ENCODE results near the gene MRC1.

- TF ChIP-seq, protein P1, sequence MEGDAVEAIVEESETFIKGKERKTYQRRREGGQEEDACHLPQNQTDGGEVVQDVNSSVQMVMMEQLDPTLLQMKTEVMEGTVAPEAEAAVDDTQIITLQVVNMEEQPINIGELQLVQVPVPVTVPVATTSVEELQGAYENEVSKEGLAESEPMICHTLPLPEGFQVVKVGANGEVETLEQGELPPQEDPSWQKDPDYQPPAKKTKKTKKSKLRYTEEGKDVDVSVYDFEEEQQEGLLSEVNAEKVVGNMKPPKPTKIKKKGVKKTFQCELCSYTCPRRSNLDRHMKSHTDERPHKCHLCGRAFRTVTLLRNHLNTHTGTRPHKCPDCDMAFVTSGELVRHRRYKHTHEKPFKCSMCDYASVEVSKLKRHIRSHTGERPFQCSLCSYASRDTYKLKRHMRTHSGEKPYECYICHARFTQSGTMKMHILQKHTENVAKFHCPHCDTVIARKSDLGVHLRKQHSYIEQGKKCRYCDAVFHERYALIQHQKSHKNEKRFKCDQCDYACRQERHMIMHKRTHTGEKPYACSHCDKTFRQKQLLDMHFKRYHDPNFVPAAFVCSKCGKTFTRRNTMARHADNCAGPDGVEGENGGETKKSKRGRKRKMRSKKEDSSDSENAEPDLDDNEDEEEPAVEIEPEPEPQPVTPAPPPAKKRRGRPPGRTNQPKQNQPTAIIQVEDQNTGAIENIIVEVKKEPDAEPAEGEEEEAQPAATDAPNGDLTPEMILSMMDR (IDR thresholded peaks at IDR 0.05; ENCODE audit: borderline replicate concordance, extremely low read depth, low read length, poor library complexity, severe bottlenecking): no peak
- no peak for TF ChIP-seq EZH2 (IDR thresholded peaks at IDR 0.05; ENCODE audit: borderline replicate concordance, low read depth, low read length, severe bottlenecking)
These were observed 33.5 kb downstream of the MRC1 start for GRCh38 chr10:17842641-17843040.
